Measurements from ENCODE around the gene DYDC2. TPM values are rescaled to one million over a fixed set of nuclear protein-coding genes. Genes with fewer than 3 reads are reported as not detected.
A peak's percentile ranks its signal among the peaks of the same experiment; 100 is the strongest.

Gene DYDC2
- total and polyA plus RNA-seq, 9 of the 15 experiments (the other 6 are each of a cell fraction or from before 2014, with no cell fraction given), result 0.06 to 0.34 (median 0.15) TPM; not detected in 5

- TF ChIP-seq FOSL1 (tag; conservative IDR thresholded peaks at IDR 0.05) (no peak), PML (IDR thresholded peaks at IDR 0.05; ENCODE audit: low read length) (peak; percentile 25; the same call in 1 of the 2 replicates), XRCC5 (IDR thresholded peaks at IDR 0.05; ENCODE audit: low read depth, low read length) (no peak), DPF2 (IDR thresholded peaks at IDR 0.05) (peak; percentile 68; the same call in 1 of the 2 replicates), ZNF511 (CRISPR knock-in tag; IDR thresholded peaks at IDR 0.05) (no peak), PHTF2 (CRISPR knock-in tag; IDR thresholded peaks at IDR 0.05) (no peak), MAFF (IDR thresholded peaks at IDR 0.05; ENCODE audit: low read length) (no peak), RFX5 (IDR thresholded peaks at IDR 0.05; ENCODE audit: low read depth, low read length) (no peak), ZNF165 (CRISPR knock-in tag; IDR thresholded peaks at IDR 0.05; ENCODE audit: borderline replicate concordance) (no peak), CBFA2T2 (conservative IDR thresholded peaks at IDR 0.05) (peak; percentile 77), ZNF766 (CRISPR knock-in tag; conservative IDR thresholded peaks at IDR 0.05) (no peak), TAL1 (IDR thresholded peaks at IDR 0.05) (peak; percentile 72), PCBP2 (IDR thresholded peaks at IDR 0.05; ENCODE audit: low read depth, low read length, poor library complexity, severe bottlenecking) (no peak), KAT7 (CRISPR knock-in tag; IDR thresholded peaks at IDR 0.05; ENCODE audit: borderline replicate concordance) (no peak), ZBTB2 (IDR thresholded peaks at IDR 0.05) (no peak), E2F5 (CRISPR knock-in tag; IDR thresholded peaks at IDR 0.05) (no peak), ZBTB7A (IDR thresholded peaks at IDR 0.05; ENCODE audit: borderline replicate concordance, control insufficient read depth, low read depth, low read length) (no peak), ZNF644 (tag; IDR thresholded peaks at IDR 0.05; ENCODE audit: low read depth) (0 out of 2 replicates have a peak, but pooled peaks have one; percentile 29), TRIM24 (IDR thresholded peaks at IDR 0.05) (peak in 1 of 2 experiments; percentile 52; a peak in 2 of 4 replicates), VEZF1 (CRISPR knock-in tag; IDR thresholded peaks at IDR 0.05) (peak; percentile 62; the same call in 1 of the 2 replicates), ZNF217 (CRISPR knock-in tag; IDR thresholded peaks at IDR 0.05) (no peak), NR1H2 (CRISPR knock-in tag; IDR thresholded peaks at IDR 0.05) (no peak), NONO (IDR thresholded peaks at IDR 0.05; ENCODE audit: low read depth in 2 of 2, low read length in 1 of 2) (no peak), GABPA (tag; conservative IDR thresholded peaks at IDR 0.05; ENCODE audit: low read depth) (no peak), STAG1 (CRISPR knock-in tag; IDR thresholded peaks at IDR 0.05; ENCODE audit: borderline replicate concordance) (no peak)
These were observed 57.7 kb downstream of the DYDC2 start (continued) for GRCh38 chr10:80414142-80414895.
